ENCODE results near the gene TEX38.

- no peak for TF ChIP-seq POLR2A (IDR thresholded peaks at IDR 0.05; ENCODE audit: extremely low read depth, insufficient read length)
- no peak for TF ChIP-seq CTCF (IDR thresholded peaks at IDR 0.05; ENCODE audit: low read depth, low read length)
Measured at GRCh38 chr1:46623743-46624644, 47.7 kb upstream of the TEX38 start.
